K562 (cell line): ENCODE measurements around the gene DPEP2NB. TPM values are rescaled to one million over a fixed set of nuclear protein-coding genes. Genes with fewer than 3 reads are reported as not detected.

Experiments used
- ATAC-seq: fragments of 200-7000 bp; cut with Tn5 transposase; 3 replicates; pipeline ENCODE4 v1.9.1; 2020; ENCODE audit warnings: moderate library complexity
- BruUV-seq: library from RNA; stranded (reverse); fragments of 400-500 nt; replicated peaks from 2 replicates; lab custom pipeline; 2021; lab: Mats Ljungman, UMichigan
- CTCF ChIA-PET: fragments of 300-600 bp; formaldehyde crosslinking; extraction: SDS; loops from one replicate; lab custom pipeline; 2021; ENCODE audit warnings: low intra/inter-chr PET ratio; lab: Yijun Ruan, JAX
- POLR2A ChIA-PET: fragments of 300-600, 350-650 bp; sonication (Branson Sonifier 250); formaldehyde crosslinking; extraction: SDS; loops from one replicate; lab custom pipeline; 2021; ENCODE audit warnings: antibody characterized with exemption, inconsistent platforms; lab: Yijun Ruan, JAX
- DNase-seq, 4 experiments: peaks; one replicate each; pipeline versions ENCODE4 v3.0.0 to v3.0.0-alpha.2; 2011 to 2018; ENCODE audit warnings: low spot score in 3 of 4, mixed read lengths in 3 of 4; ENCODE audit errors: extremely low read depth in 1 of 4
- FAIRE-seq: peaks from 2 replicates; lab custom pipeline; 2011; peaks lifted over from hg19 to GRCh38; lab: Jason Lieb, UNC
- H2AFZ ChIP-seq: 2 replicates; pipeline ENCODE4 v1.6.0; 2011; ENCODE audit warnings: low read depth, low read length, control low read depth, inconsistent platforms
- H3K27ac ChIP-seq: fragments of 200-600 bp; 3 replicates; pipeline ENCODE4 v1.8.0; 2011; ENCODE audit warnings: low read depth, mild to moderate bottlenecking, control low read depth, inconsistent platforms, low read length, moderate library complexity, mixed read lengths; ENCODE audit errors: extremely low read depth
- H3K27me3 ChIP-seq, 2 experiments: fragments of 300-600 bp in 1 of 2; 2 replicates in 1 of 2; 3 replicates in 1 of 2; pipeline versions ENCODE4 v1.6.0 to v1.8.0; 2011; ENCODE audit warnings: inconsistent platforms in 2 of 2, low read length in 2 of 2, mild to moderate bottlenecking in 1 of 2, mixed read lengths in 1 of 2, moderate library complexity in 1 of 2; ENCODE audit not compliant: control insufficient read depth in 2 of 2, insufficient read depth in 2 of 2
- H3K36me3 ChIP-seq: fragments of 300-600 bp; 3 replicates; pipeline ENCODE4 v1.8.0; 2011; ENCODE audit warnings: mild to moderate bottlenecking, low read length, inconsistent platforms; ENCODE audit not compliant: control insufficient read depth, insufficient read depth
- H3K4me1 ChIP-seq, 2 experiments: fragments of 200-600 bp in 1 of 2; replicated peaks in 1 of 2; 2 replicates in 1 of 2; 3 replicates in 1 of 2; pipeline versions ENCODE4 v1.5.1 to v1.8.0; 2011; ENCODE audit warnings: inconsistent platforms in 2 of 2, low read length in 2 of 2, mild to moderate bottlenecking in 1 of 2, mixed read lengths in 1 of 2, moderate library complexity in 1 of 2; ENCODE audit not compliant: control insufficient read depth in 2 of 2, insufficient read depth in 2 of 2
- H3K4me2 ChIP-seq: 2 replicates; pipeline ENCODE4 v1.6.1; 2011; ENCODE audit warnings: low read length, control low read depth, inconsistent platforms, mixed read lengths; ENCODE audit not compliant: insufficient read depth
- H3K4me3 ChIP-seq: fragments of 200-600 bp; sonication (generic), shearing (Covaris generic); 2 replicates; pipeline ENCODE4 v1.5.1; 2016; ENCODE audit warnings: control low read depth, inconsistent platforms
- H3K79me2 ChIP-seq: fragments of 200-600 bp; 3 replicates; pipeline ENCODE4 v1.8.0; 2011; ENCODE audit warnings: low read length, inconsistent platforms; ENCODE audit not compliant: control insufficient read depth, insufficient read depth
- H3K9ac ChIP-seq, 2 experiments: 2 replicates each; pipeline versions ENCODE4 v1.6.0 to v1.6.1; 2011; ENCODE audit warnings: low read depth in 2 of 2, low read length in 2 of 2, control low read depth in 1 of 2, inconsistent platforms in 1 of 2, mild to moderate bottlenecking in 1 of 2, mixed read lengths in 1 of 2; ENCODE audit not compliant: insufficient read depth in 1 of 2
- H3K9me1 ChIP-seq: one replicate; pipeline ENCODE4 v1.6.0; 2011; ENCODE audit warnings: inconsistent platforms, mild to moderate bottlenecking, low read length, moderate library complexity; ENCODE audit not compliant: control insufficient read depth, insufficient read depth
- H3K9me3 ChIP-seq: replicated peaks from 2 replicates; pipeline ENCODE4 v1.5.1; 2011; ENCODE audit warnings: low read depth, low read length, inconsistent platforms; ENCODE audit not compliant: control insufficient read depth, insufficient read depth
- H4K20me1 ChIP-seq: replicated peaks from 2 replicates; pipeline ENCODE4 v1.6.1; 2011; ENCODE audit warnings: low read length, inconsistent platforms, mixed read lengths; ENCODE audit not compliant: control insufficient read depth, insufficient read depth
- BRD9 ChIP-seq: fragments of 450-650 bp; IDR thresholded peaks from 2 replicates; pipeline ENCODE4 v1.6.1; 2018; ENCODE audit warnings: low read depth; ENCODE audit not compliant: partially characterized antibody
- JUN ChIP-seq, 2 experiments: sonication (generic) in 1 of 2; formaldehyde crosslinking in 1 of 2; IDR thresholded peaks; 2 replicates each; pipeline versions ENCODE4 v1.6.1 to v1.8.0; 2012 to 2022; ENCODE audit warnings: borderline replicate concordance in 2 of 2, mild to moderate bottlenecking in 2 of 2, improper control_type of control experiment in 1 of 2, low read depth in 1 of 2, low read length in 1 of 2, missing genetic modification reagents in 1 of 2
- KLF6 ChIP-seq: fragments of 250-450 bp; sonication (Bioruptor Pico); IDR thresholded peaks from 2 replicates; pipeline ENCODE4 v1.4.0; 2020; ENCODE audit warnings: mild to moderate bottlenecking, moderate library complexity, borderline replicate concordance
- MEF2D ChIP-seq: conservative IDR thresholded peaks from 2 replicates; pipeline ENCODE4 v1.6.1; 2016; ENCODE audit warnings: low read depth, missing genetic modification characterization, missing compliant biosample characterization
- STAT5B ChIP-seq: fragments of 250-450 bp; sonication (Bioruptor Pico); IDR thresholded peaks from 2 replicates; pipeline ENCODE4 v1.8.0; 2021; ENCODE audit warnings: mild to moderate bottlenecking, inconsistent platforms
- TCF15 ChIP-seq: fragments of 250-450 bp; sonication (Bioruptor Pico); IDR thresholded peaks from 2 replicates; pipeline ENCODE4 v1.8.0; 2022; ENCODE audit warnings: moderate library complexity, mild to moderate bottlenecking, inconsistent platforms
- THRAP3 ChIP-seq: fragments of 450-650 bp; IDR thresholded peaks from 2 replicates; pipeline ENCODE4 v1.6.1; 2016; ENCODE audit warnings: mild to moderate bottlenecking, inconsistent platforms, borderline replicate concordance
- YY1 ChIP-seq, 3 experiments: IDR thresholded peaks; 2 replicates each; pipeline ENCODE4 v1.6.1; 2011; ENCODE audit warnings: low read length in 2 of 3, mild to moderate bottlenecking in 2 of 3, moderate library complexity in 2 of 3, borderline replicate concordance in 1 of 3, control low read depth in 1 of 3, low read depth in 1 of 3; ENCODE audit not compliant: insufficient read depth in 3 of 3, insufficient replicate concordance in 2 of 3, control insufficient read depth in 1 of 3, insufficient read length in 1 of 3; ENCODE audit errors: extremely low read depth in 1 of 3
- ZNF76 ChIP-seq: fragments of 250-450 bp; sonication (Bioruptor Pico); IDR thresholded peaks from 2 replicates; pipeline ENCODE4 v1.4.0; 2020; ENCODE audit warnings: mild to moderate bottlenecking, moderate library complexity, borderline replicate concordance
- whole genome bisulfite sequencing: fragments of 100-300 bp; shearing (Covaris generic); methylation state at CpG from one replicate; pipeline ENCODE4 v1.1.6; 2016; ENCODE audit warnings: low coverage, mixed read lengths; ENCODE audit not compliant: insufficient coverage; ENCODE audit errors: missing lambda C conversion rate; 5-methylcytosine and 5-hydroxymethylcytosine counted together
- in situ Hi-C: fragments of 300-500 bp; cut with MboI; formaldehyde crosslinking; loops from 4 replicates; pipeline ENCODE4 v1.15.0; 2018; ENCODE audit warnings: inconsistent platforms, mixed read lengths
- intact Hi-C: fragments of 100-400 bp; cut with micrococcal nuclease; formaldehyde crosslinking; loops from 2 replicates; pipeline ENCODE4 v1.14.2; 2022
- polyA plus RNA-seq, 8 experiments: library from polyadenylated mRNA; depleted of rRNA in 4 of 8; stranded (reverse) in 5 of 8; unstranded in 3 of 8; fragments of >200 nt; fragmentation: Nextera tagmentation in 2 of 8; fragmentation: Illumina TruSeq in 1 of 8; extraction: Ambion mirVana in 2 of 8; extraction: Trizol in 1 of 8; gene quantifications; 2 replicates each; pipeline versions ENCODE4 v1.2.1 to v1.2.3, GENCODE V29; 2011 to 2014; ENCODE audit warnings: inconsistent platforms in 1 of 8, missing spikeins in 1 of 8
- total RNA-seq, 7 experiments: library from RNA; depleted of rRNA in 6 of 7; stranded (reverse); fragments of >200 nt in 6 of 7; fragmentation: Illumina TruSeq in 2 of 7; extraction: Trizol in 2 of 7; gene quantifications; 2 replicates each; pipeline versions ENCODE4 v1.2.1 to v1.2.3, GENCODE V29; 2011 to 2021; ENCODE audit warnings: low replicate concordance in 1 of 7
- TF ChIP-seq, protein P1 (sequence below): sonication (generic); formaldehyde crosslinking; IDR thresholded peaks from 2 replicates; pipeline ENCODE4 v1.8.0; 2022; ENCODE audit warnings: missing genetic modification reagents, mild to moderate bottlenecking, borderline replicate concordance
- TF ChIP-seq, protein P2 (sequence below): fragments of 250-450 bp; sonication (Bioruptor Pico); IDR thresholded peaks from 2 replicates; pipeline ENCODE4 v1.4.0; 2020; ENCODE audit warnings: mild to moderate bottlenecking
- TF ChIP-seq, protein P3 (sequence below), 2 experiments: IDR thresholded peaks; 2 replicates each; pipeline ENCODE4 v1.6.1; 2012; ENCODE audit warnings: improper control_type of control experiment in 2 of 2, low read depth in 2 of 2, low read length in 2 of 2, borderline replicate concordance in 1 of 2
- TF ChIP-seq, protein P4 (sequence below): sonication (generic); formaldehyde crosslinking; IDR thresholded peaks from 2 replicates; pipeline ENCODE4 v1.8.1; 2022; ENCODE audit warnings: missing genetic modification reagents

DPEP2NB gene
- total and polyA plus RNA-seq, 9 of the 15 experiments (the other 6 are each of a cell fraction or from before 2014, with no cell fraction given) = not detected

GRCh38 chr16:68041783-68042182 is 26.1 kb upstream of the DPEP2NB start:
- in situ Hi-C loops (loop anchor here (10.0 kb wide), 2 partner anchors 227 to 367 kb away; no protein-coding TSS in a partner anchor), intact Hi-C loops (loop anchor here (5.0 to 10.0 kb wide), 4 partner anchors 104 to 369 kb away; partner anchors contain the start of genes NRN1L and PSMB10)
- FAIRE-seq = peak; percentile 37
- ATAC-seq = no peak
- Histone ChIP-seq H3K36me3 (peaks cover 33% of the 10 kb centered on the region; the same call in 2 of the 3 replicates), H3K4me1 (peaks cover 0 to 2% of the 10 kb centered on the region in 2 experiments; a peak in 2 of 5 replicates), H4K20me1 (no peaks in the 10 kb centered on the region), H3K9me3 (no peaks in the 10 kb centered on the region), H3K9me1 (no peaks in the 10 kb centered on the region), H3K4me2 (no peak overlapping the region), H2AFZ (no peak overlapping the region), H3K27ac (no peak overlapping the region), H3K9ac (no peak overlapping the region), H3K27me3 (no peaks in the 10 kb centered on the region), H3K4me3 (no peak overlapping the region), H3K79me2 (no peaks in the 10 kb centered on the region)
- no peak for TF ChIP-seq JUN (IDR thresholded peaks at IDR 0.05; ENCODE audit: borderline replicate concordance, low read depth, low read length)
- TF ChIP-seq JUN (CRISPR knock-in tag; IDR thresholded peaks at IDR 0.05; ENCODE audit: borderline replicate concordance) = no peak
- TF ChIP-seq, protein P1, sequence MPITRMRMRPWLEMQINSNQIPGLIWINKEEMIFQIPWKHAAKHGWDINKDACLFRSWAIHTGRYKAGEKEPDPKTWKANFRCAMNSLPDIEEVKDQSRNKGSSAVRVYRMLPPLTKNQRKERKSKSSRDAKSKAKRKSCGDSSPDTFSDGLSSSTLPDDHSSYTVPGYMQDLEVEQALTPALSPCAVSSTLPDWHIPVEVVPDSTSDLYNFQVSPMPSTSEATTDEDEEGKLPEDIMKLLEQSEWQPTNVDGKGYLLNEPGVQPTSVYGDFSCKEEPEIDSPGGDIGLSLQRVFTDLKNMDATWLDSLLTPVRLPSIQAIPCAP (CRISPR knock-in tag) = no peak
- TF ChIP-seq STAT5B (CRISPR knock-in tag) = no peak
- no peak for TF ChIP-seq BRD9
- TF ChIP-seq, protein P2, sequence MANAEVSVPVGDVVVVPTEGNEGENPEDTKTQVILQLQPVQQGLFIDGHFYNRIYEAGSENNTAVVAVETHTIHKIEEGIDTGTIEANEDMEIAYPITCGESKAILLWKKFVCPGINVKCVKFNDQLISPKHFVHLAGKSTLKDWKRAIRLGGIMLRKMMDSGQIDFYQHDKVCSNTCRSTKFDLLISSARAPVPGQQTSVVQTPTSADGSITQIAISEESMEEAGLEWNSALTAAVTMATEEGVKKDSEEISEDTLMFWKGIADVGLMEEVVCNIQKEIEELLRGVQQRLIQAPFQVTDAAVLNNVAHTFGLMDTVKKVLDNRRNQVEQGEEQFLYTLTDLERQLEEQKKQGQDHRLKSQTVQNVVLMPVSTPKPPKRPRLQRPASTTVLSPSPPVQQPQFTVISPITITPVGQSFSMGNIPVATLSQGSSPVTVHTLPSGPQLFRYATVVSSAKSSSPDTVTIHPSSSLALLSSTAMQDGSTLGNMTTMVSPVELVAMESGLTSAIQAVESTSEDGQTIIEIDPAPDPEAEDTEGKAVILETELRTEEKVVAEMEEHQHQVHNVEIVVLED = no peak
- no peak for TF ChIP-seq ZNF76 (CRISPR knock-in tag)
- TF ChIP-seq TCF15 = no peak
- TF ChIP-seq, protein P3, sequence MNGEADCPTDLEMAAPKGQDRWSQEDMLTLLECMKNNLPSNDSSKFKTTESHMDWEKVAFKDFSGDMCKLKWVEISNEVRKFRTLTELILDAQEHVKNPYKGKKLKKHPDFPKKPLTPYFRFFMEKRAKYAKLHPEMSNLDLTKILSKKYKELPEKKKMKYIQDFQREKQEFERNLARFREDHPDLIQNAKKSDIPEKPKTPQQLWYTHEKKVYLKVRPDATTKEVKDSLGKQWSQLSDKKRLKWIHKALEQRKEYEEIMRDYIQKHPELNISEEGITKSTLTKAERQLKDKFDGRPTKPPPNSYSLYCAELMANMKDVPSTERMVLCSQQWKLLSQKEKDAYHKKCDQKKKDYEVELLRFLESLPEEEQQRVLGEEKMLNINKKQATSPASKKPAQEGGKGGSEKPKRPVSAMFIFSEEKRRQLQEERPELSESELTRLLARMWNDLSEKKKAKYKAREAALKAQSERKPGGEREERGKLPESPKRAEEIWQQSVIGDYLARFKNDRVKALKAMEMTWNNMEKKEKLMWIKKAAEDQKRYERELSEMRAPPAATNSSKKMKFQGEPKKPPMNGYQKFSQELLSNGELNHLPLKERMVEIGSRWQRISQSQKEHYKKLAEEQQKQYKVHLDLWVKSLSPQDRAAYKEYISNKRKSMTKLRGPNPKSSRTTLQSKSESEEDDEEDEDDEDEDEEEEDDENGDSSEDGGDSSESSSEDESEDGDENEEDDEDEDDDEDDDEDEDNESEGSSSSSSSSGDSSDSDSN (IDR thresholded peaks at IDR 0.05; ENCODE audit: borderline replicate concordance in 1 of 2, low read depth in 2 of 2, low read length in 2 of 2) = no peak
- no peak for TF ChIP-seq MEF2D (tag)
- TF ChIP-seq KLF6 (CRISPR knock-in tag) = no peak
- TF ChIP-seq THRAP3 = no peak
- TF ChIP-seq, protein P4, sequence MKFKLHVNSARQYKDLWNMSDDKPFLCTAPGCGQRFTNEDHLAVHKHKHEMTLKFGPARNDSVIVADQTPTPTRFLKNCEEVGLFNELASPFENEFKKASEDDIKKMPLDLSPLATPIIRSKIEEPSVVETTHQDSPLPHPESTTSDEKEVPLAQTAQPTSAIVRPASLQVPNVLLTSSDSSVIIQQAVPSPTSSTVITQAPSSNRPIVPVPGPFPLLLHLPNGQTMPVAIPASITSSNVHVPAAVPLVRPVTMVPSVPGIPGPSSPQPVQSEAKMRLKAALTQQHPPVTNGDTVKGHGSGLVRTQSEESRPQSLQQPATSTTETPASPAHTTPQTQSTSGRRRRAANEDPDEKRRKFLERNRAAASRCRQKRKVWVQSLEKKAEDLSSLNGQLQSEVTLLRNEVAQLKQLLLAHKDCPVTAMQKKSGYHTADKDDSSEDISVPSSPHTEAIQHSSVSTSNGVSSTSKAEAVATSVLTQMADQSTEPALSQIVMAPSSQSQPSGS = no peak
- TF ChIP-seq YY1 (IDR thresholded peaks at IDR 0.05; ENCODE audit: borderline replicate concordance in 1 of 3, control insufficient read depth in 1 of 3, extremely low read depth in 1 of 3, insufficient read depth in 3 of 3, insufficient read length in 1 of 3, insufficient replicate concordance in 2 of 3, low read depth in 1 of 3, low read length in 2 of 3) = no peak
- DNase-seq = no peak
- BruUV-seq = no TSS peak
- ChIA-PET CTCF (interaction anchor here (1.6 to 2.0 kb wide), 2 partner anchors 48 to 188 kb away, joined by 4 to 16 read pairs; no protein-coding TSS in a partner anchor), POLR2A (interaction anchor here (0.8 to 1.0 kb wide), 3 partner anchors 8 to 73 kb away, joined by 4 to 5 read pairs (median 4); partner anchors contain the start of gene SLC12A4)
- 85% methylated on average over 2 of the region's 2 CpGs for WGBS
